Activated naive CD4-positive, alpha-beta T cell treated with anti-CD3 and anti-CD28 coated beads, Interleukin-2, amount 10 ng/mL, durations not matched to agents 7 days and 5 days (primary cell): ENCODE results near the gene FHIT.

Source experiments
- CTCF ChIA-PET: fragments of 350-600 bp; sonication (Branson Sonifier 250); formaldehyde crosslinking; loops from one replicate; lab custom pipeline; 2021; ENCODE audit warnings: antibody characterized with exemption; lab: Charles Lee
- DNase-seq: peaks from one replicate; pipeline ENCODE4 v3.0.0-alpha.2; 2020
- H3K27ac Mint-ChIP-seq: one replicate; pipeline ENCODE4 v1.8.0; 2021; ENCODE audit warnings: mild to moderate bottlenecking, moderate library complexity, mixed read lengths
- H3K27me3 Mint-ChIP-seq: one replicate; pipeline ENCODE4 v1.8.0; 2021; ENCODE audit warnings: mild to moderate bottlenecking, mixed read lengths
- H3K36me3 Mint-ChIP-seq: one replicate; pipeline ENCODE4 v1.8.0; 2021; ENCODE audit warnings: mixed read lengths
- H3K4me1 Mint-ChIP-seq: one replicate; pipeline ENCODE4 v1.8.0; 2021; ENCODE audit warnings: mixed read lengths
- H3K4me3 Mint-ChIP-seq: one replicate; pipeline ENCODE4 v1.8.0; 2021; ENCODE audit warnings: mild to moderate bottlenecking, moderate library complexity, mixed read lengths
- H3K9me3 Mint-ChIP-seq: one replicate; pipeline ENCODE4 v1.8.0; 2021; ENCODE audit warnings: mixed read lengths

Gene FHIT

DNA sequence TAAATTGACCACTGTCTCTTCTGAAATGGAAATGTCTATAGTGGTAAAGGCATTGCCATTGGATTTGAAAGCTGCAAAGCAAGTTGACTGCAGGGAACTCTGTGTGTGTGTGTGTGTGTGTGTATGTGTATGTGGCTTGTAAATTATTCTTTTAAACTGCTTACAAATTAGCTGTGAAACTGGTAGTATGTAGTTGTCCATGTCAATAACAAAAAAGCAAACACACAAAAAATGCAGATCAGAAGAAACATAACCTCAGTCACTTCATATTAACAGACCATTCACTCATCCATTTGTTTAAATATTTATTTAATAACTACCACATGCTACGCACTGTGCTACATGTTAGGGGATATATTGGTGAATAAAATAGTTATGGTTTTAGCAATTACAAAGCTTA, 837.7 kb downstream of the FHIT start:
- H3K4me1 Mint-ChIP-seq: no peaks in the 10 kb centered on the region
- H3K4me3 Mint-ChIP-seq: no peak overlapping the region
- CTCF ChIA-PET: no interaction called here
- no peak overlapping the region for H3K27ac Mint-ChIP-seq
- no peaks in the 10 kb centered on the region for H3K27me3 Mint-ChIP-seq
- H3K9me3 Mint-ChIP-seq: peaks cover 6% of the 10 kb centered on the region
- H3K36me3 Mint-ChIP-seq: peaks cover 3% of the 10 kb centered on the region
- no peak for DNase-seq

GRCh38 chr3:60403866-60404265, 847.4 kb downstream of the FHIT start:
- no peak overlapping the region for H3K4me3 Mint-ChIP-seq
- H3K27me3 Mint-ChIP-seq: no peaks in the 10 kb centered on the region
- H3K36me3 Mint-ChIP-seq: no peaks in the 10 kb centered on the region
- no peak for DNase-seq
- peaks cover 2% of the 10 kb centered on the region for H3K4me1 Mint-ChIP-seq
- H3K27ac Mint-ChIP-seq: no peak overlapping the region
- peaks cover 4% of the 10 kb centered on the region for H3K9me3 Mint-ChIP-seq
- CTCF ChIA-PET: no interaction called here

DNA sequence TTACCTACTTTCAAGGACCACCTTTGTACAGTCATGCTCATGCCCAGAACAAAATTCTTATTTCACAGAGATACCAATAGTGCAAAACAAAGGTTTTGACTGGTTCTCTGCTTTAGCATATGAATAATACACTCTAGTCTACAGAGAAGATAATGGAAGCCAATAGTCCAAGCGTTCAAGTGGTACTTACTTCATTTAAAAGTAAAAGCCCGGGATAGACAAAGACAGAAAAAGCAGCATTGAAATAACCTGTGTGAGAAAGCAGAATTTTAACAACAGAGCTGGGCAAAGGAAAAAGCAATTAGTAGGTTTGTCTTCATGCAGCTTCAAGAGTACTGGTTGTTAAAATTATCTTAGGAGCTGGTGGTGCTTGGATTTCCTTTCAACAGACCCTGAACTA, 848.3 kb downstream of the FHIT start:
- CTCF ChIA-PET: no interaction called here
- peaks cover 4% of the 10 kb centered on the region for H3K9me3 Mint-ChIP-seq

GRCh38 chr3:60399861-60400845, 851.1 kb downstream of the FHIT start:
- DNase-seq: no peak
- Mint-ChIP-seq H3K36me3 (no peaks in the 10 kb centered on the region), H3K27me3 (no peaks in the 10 kb centered on the region), H3K4me1 (peaks cover 2% of the 10 kb centered on the region), H3K27ac (no peak overlapping the region), H3K4me3 (no peak overlapping the region), H3K9me3 (peaks cover 2% of the 10 kb centered on the region)
- CTCF ChIA-PET: no interaction called here

More for the DNA sequence above, 848.3 kb downstream of the FHIT start:
- H3K36me3 Mint-ChIP-seq: no peaks in the 10 kb centered on the region
- H3K27ac Mint-ChIP-seq: no peak overlapping the region
- DNase-seq: no peak
- no peaks in the 10 kb centered on the region for H3K27me3 Mint-ChIP-seq
- peaks cover 2% of the 10 kb centered on the region for H3K4me1 Mint-ChIP-seq
- H3K4me3 Mint-ChIP-seq: no peak overlapping the region

- CTCF ChIA-PET: no interaction called here
- H3K36me3 Mint-ChIP-seq: no peaks in the 10 kb centered on the region
- H3K27ac Mint-ChIP-seq: no peak overlapping the region
- no peak for DNase-seq
- H3K27me3 Mint-ChIP-seq: no peaks in the 10 kb centered on the region
- no peak overlapping the region for H3K4me3 Mint-ChIP-seq
- peaks cover 2% of the 10 kb centered on the region for H3K4me1 Mint-ChIP-seq
- H3K9me3 Mint-ChIP-seq: no peaks in the 10 kb centered on the region
These were observed 852.0 kb downstream of the FHIT start for GRCh38 chr3:60399292-60399691.

DNA sequence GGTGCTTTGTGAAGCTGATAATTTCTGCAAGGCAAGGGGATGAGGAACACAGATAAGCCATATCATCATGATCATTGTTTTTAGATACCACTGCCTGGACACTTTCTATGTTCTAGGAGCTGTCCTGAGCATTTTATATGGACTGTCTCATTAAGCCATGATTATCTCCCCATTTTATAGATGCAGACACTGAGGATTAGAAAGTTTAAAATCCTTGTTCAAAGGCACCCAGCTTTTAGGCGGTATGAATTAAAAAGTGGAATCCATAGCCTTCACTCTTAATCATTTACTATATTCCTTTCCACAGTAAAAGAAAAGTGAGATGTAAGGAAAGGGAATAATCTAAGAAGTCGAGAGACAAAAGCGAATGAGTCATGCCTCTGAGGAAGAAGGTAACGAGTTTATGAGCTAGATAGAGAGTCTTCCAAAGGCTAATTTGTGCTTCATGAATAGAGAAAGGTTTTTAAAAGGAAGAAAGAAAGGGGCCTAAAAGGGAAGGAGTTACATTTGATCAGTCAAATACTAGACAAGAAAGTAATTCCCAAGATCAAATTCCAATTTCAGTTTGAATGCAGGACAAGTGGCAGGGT, 856.0 kb downstream of the FHIT start:
- Mint-ChIP-seq H3K4me1 (peaks cover 2% of the 10 kb centered on the region), H3K36me3 (no peaks in the 10 kb centered on the region), H3K27ac (no peak overlapping the region), H3K9me3 (no peaks in the 10 kb centered on the region), H3K4me3 (no peak overlapping the region), H3K27me3 (peaks cover 4% of the 10 kb centered on the region)
- DNase-seq: no peak
- CTCF ChIA-PET: no interaction called here

DNA sequence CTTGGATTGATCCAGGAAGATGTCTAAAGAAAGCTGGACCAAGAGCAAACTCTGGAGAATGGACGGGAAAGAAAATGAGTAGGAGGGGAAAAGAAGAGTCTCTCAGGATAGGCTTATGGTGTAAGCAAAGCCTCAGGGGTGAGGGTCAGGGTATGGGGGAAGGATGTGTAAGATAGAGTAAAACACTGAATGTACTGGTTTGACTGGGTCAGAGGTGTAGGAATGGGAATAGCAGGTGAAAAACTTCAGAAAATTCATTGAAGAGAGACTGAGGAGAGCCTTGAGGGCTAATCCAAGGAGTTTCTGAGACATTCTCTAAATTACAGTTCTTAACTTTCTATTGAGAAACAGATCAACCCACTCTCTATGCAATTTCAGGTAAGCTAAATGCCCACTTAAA, 857.3 kb downstream of the FHIT start:
- no peaks in the 10 kb centered on the region for H3K36me3 Mint-ChIP-seq
- peaks cover 4% of the 10 kb centered on the region for H3K27me3 Mint-ChIP-seq
- no peak overlapping the region for H3K27ac Mint-ChIP-seq
- H3K4me1 Mint-ChIP-seq: no peaks in the 10 kb centered on the region
- H3K4me3 Mint-ChIP-seq: no peak overlapping the region
- CTCF ChIA-PET: no interaction called here
- H3K9me3 Mint-ChIP-seq: no peaks in the 10 kb centered on the region
- DNase-seq: no peak

DNA sequence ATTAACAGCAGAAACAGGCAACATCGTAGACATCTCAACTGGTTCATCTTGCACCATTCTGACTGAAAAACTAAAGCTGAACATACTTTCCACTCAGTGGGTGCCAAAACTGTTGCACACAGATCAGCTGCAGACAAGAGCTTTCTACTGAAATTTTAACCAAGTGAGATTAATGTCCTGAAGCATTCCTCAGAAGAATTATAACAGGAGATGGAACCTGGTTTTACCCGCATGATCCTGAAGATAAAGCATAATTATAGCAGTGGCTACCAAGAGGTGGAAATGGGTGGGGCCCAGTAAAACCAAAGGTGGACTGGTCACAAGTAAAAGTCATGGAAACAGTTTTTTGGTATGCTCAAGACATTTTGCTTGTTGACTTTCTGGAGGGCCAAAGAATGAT, 858.8 kb downstream of the FHIT start:
- no peak for DNase-seq
- Mint-ChIP-seq H3K4me3 (no peak overlapping the region), H3K27me3 (peaks cover 4% of the 10 kb centered on the region), H3K36me3 (no peaks in the 10 kb centered on the region), H3K27ac (no peak overlapping the region), H3K9me3 (no peaks in the 10 kb centered on the region), H3K4me1 (no peaks in the 10 kb centered on the region)
- CTCF ChIA-PET: no interaction called here

GRCh38 chr3:60391292-60391691, 860.0 kb downstream of the FHIT start:
- CTCF ChIA-PET: no interaction called here
- H3K4me1 Mint-ChIP-seq: no peaks in the 10 kb centered on the region

GRCh38 chr3:60388731-60389130, 862.5 kb downstream of the FHIT start:
- no peak overlapping the region for H3K27ac Mint-ChIP-seq
- H3K4me1 Mint-ChIP-seq: no peaks in the 10 kb centered on the region
- DNase-seq: no peak
- H3K27me3 Mint-ChIP-seq: peaks cover 1% of the 10 kb centered on the region
- no peaks in the 10 kb centered on the region for H3K9me3 Mint-ChIP-seq
- CTCF ChIA-PET: no interaction called here
- no peaks in the 10 kb centered on the region for H3K36me3 Mint-ChIP-seq
- H3K4me3 Mint-ChIP-seq: no peak overlapping the region

More at GRCh38 chr3:60391292-60391691, 860.0 kb downstream of the FHIT start:
- H3K27ac Mint-ChIP-seq: no peak overlapping the region
- H3K27me3 Mint-ChIP-seq: peaks cover 4% of the 10 kb centered on the region
- no peaks in the 10 kb centered on the region for H3K9me3 Mint-ChIP-seq
- DNase-seq: no peak
- no peak overlapping the region for H3K4me3 Mint-ChIP-seq
- no peaks in the 10 kb centered on the region for H3K36me3 Mint-ChIP-seq

DNA sequence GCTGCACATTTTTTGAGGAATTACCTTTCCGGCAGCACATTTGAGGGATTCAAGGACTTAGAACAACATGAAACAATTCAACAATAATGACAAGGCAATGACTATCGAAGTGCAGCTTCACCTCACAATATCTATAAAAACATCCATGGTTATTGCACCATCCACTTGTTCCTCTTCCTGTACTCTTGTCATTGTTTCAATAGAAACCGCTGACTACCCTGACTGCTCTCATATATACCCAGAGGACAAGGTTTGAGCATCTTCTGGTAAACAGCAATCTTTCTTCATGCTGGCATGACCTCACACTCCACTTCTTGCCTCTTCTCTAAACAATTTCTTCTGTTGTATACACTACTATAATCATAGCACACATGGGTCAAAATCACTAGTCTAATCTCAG, 864.9 kb downstream of the FHIT start:
- Mint-ChIP-seq H3K27ac (no peak overlapping the region), H3K4me3 (no peak overlapping the region)

GRCh38 chr3:60384341-60384740, 866.9 kb downstream of the FHIT start:
- no peaks in the 10 kb centered on the region for H3K9me3 Mint-ChIP-seq
- no peaks in the 10 kb centered on the region for H3K4me1 Mint-ChIP-seq
- H3K4me3 Mint-ChIP-seq: no peak overlapping the region
- no peak overlapping the region for H3K27ac Mint-ChIP-seq
- no peaks in the 10 kb centered on the region for H3K27me3 Mint-ChIP-seq
- no peak for DNase-seq
- H3K36me3 Mint-ChIP-seq: no peaks in the 10 kb centered on the region
- CTCF ChIA-PET: interaction anchor here (0.7 to 1.1 kb wide), 2 partner anchors 12 to 1690 kb away, joined by 3 read pairs; no protein-coding TSS in a partner anchor

More for the DNA sequence above, 864.9 kb downstream of the FHIT start:
- Mint-ChIP-seq H3K36me3 (no peaks in the 10 kb centered on the region), H3K4me1 (no peaks in the 10 kb centered on the region), H3K9me3 (no peaks in the 10 kb centered on the region), H3K27me3 (no peaks in the 10 kb centered on the region)
- CTCF ChIA-PET: no interaction called here
- no peak for DNase-seq

GRCh38 chr3:60383345-60383744, 867.9 kb downstream of the FHIT start:
- no peak for DNase-seq
- CTCF ChIA-PET: interaction anchor here (1.1 kb wide), 1 partner anchor 11 kb away, joined by 3 read pairs; no protein-coding TSS in a partner anchor

DNA sequence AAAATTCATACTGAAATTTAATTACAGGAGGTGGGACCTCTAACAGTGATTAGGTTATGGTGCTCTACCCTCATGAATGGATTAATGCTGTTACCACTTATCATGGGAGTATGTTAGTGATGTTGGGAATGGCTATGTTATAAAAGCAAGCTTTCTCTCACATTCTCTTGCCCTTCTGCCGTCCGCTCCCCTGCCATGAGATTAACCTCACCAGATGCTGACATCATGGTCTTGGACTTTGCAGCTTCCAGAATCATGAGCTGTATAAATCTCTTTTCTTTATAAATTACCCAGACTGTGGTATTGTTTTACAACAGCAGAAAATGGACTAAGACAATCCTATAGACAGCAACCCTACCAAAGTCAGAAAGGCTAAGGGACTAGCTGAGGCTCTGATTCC, 884.8 kb downstream of the FHIT start:
- peaks cover 20% of the 10 kb centered on the region for H3K4me1 Mint-ChIP-seq
- CTCF ChIA-PET: no interaction called here
- H3K4me3 Mint-ChIP-seq: no peak overlapping the region
- H3K27me3 Mint-ChIP-seq: no peaks in the 10 kb centered on the region
- peaks cover 3% of the 10 kb centered on the region for H3K36me3 Mint-ChIP-seq
- no peak overlapping the region for H3K27ac Mint-ChIP-seq
- H3K9me3 Mint-ChIP-seq: peaks cover 2% of the 10 kb centered on the region
- DNase-seq: no peak

More at GRCh38 chr3:60383345-60383744, 867.9 kb downstream of the FHIT start:
- Mint-ChIP-seq H3K4me3 (no peak overlapping the region), H3K27me3 (no peaks in the 10 kb centered on the region), H3K36me3 (no peaks in the 10 kb centered on the region), H3K9me3 (no peaks in the 10 kb centered on the region), H3K4me1 (no peaks in the 10 kb centered on the region), H3K27ac (no peak overlapping the region)

GRCh38 chr3:60365360-60365759, 885.9 kb downstream of the FHIT start:
- H3K9me3 Mint-ChIP-seq: peaks cover 2% of the 10 kb centered on the region
- peaks cover 20% of the 10 kb centered on the region for H3K4me1 Mint-ChIP-seq
- H3K27ac Mint-ChIP-seq: no peak overlapping the region
- no peak overlapping the region for H3K4me3 Mint-ChIP-seq
- DNase-seq: no peak
- no peaks in the 10 kb centered on the region for H3K27me3 Mint-ChIP-seq
- CTCF ChIA-PET: no interaction called here
- peaks cover 3% of the 10 kb centered on the region for H3K36me3 Mint-ChIP-seq
